Mucosa of stomach (tissue), 1 donor: Measurements from ENCODE around the gene ZNF41.

ENCODE experiments used
- H3K27me3 ChIP-seq: one replicate; pipeline ENCODE4 v1.7.0; 2013; ENCODE audit warnings: mild to moderate bottlenecking, low read length; ENCODE audit not compliant: control insufficient read depth, insufficient read depth
- H3K36me3 ChIP-seq: one replicate; pipeline ENCODE4 v1.7.0; 2013; ENCODE audit warnings: low read length; ENCODE audit not compliant: control insufficient read depth, insufficient read depth
- H3K4me1 ChIP-seq: one replicate; pipeline ENCODE4 v1.7.0; 2013; ENCODE audit warnings: mild to moderate bottlenecking, low read length; ENCODE audit not compliant: control insufficient read depth, insufficient read depth
- H3K4me3 ChIP-seq: one replicate; pipeline ENCODE4 v1.7.0; 2013; ENCODE audit warnings: low read length
- H3K9ac ChIP-seq: one replicate; pipeline ENCODE4 v1.7.0; 2013; ENCODE audit warnings: mild to moderate bottlenecking, low read length, moderate library complexity
- H3K9me3 ChIP-seq: one replicate; pipeline ENCODE4 v1.7.0; 2013; ENCODE audit warnings: mild to moderate bottlenecking, low read length, moderate library complexity; ENCODE audit not compliant: control insufficient read depth
- donor health status: Pancreatic carcinoma.

ZNF41 gene

DNA sequence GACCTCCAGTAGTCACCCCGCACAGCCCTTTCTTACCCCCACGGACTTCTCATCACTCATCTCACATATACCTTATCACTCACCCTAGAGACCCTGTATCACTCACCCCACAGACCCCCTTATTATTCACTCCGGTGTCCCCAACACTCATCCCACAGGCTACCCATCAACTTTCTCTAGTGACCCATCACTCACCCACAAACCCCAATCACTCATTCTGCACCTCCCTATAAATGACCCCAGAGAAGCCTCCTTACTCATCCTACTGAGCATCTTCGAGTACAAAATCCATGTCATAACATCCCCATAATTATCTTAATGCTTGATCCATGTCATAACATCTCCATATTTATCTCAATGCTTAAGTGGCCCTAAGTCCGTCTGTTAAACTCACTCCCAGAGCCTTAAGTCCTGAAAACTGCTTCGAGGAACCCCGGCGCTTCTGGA is 934 bp downstream of the ZNF41 start:
- Histone ChIP-seq H3K9me3 (no peaks in the 10 kb centered on the region), H3K4me1 (peaks cover 6% of the 10 kb centered on the region), H3K9ac (peak overlapping the region; percentile 75), H3K27me3 (no peaks in the 10 kb centered on the region), H3K4me3 (peak overlapping the region; percentile 63), H3K36me3 (no peaks in the 10 kb centered on the region)

DNA sequence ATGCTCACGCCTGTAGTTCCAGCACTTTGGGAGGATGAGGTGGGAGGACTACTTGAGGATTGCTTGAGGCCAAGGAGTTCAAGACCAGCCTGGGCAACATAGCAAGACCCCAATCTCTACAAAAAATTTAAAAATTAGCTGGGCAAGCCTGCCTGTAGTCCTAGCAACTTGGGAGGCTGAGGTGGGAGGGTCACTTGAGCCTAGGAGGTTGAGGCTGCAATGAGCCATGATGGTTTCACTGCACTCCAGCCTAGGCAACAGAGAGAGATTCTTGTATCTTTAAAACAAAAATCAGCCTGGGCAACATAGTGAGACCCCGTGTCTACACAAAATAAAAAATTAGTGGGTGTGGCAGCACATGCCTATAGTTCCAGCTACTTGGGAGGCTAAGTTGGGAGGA is 1.9 kb downstream of the ZNF41 start:
- Histone ChIP-seq H3K4me3 (no peak overlapping the region), H3K4me1 (peaks cover 6% of the 10 kb centered on the region), H3K36me3 (no peaks in the 10 kb centered on the region), H3K27me3 (no peaks in the 10 kb centered on the region), H3K9me3 (no peaks in the 10 kb centered on the region), H3K9ac (no peak overlapping the region)

GRCh38 chrX:47480576-47480975 is 2.4 kb downstream of the ZNF41 start:
- Histone ChIP-seq H3K4me3 (no peak overlapping the region), H3K9me3 (no peaks in the 10 kb centered on the region), H3K4me1 (peaks cover 6% of the 10 kb centered on the region), H3K9ac (no peak overlapping the region), H3K36me3 (no peaks in the 10 kb centered on the region), H3K27me3 (no peaks in the 10 kb centered on the region)

- H3K36me3 ChIP-seq, result no peaks in the 10 kb centered on the region
- H3K4me3 ChIP-seq, result no peak overlapping the region
- no peak overlapping the region for H3K9ac ChIP-seq
- no peaks in the 10 kb centered on the region for H3K4me1 ChIP-seq
- H3K27me3 ChIP-seq, result no peaks in the 10 kb centered on the region
- H3K9me3 ChIP-seq, result no peaks in the 10 kb centered on the region
These were observed 7.5 kb downstream of the ZNF41 start for GRCh38 chrX:47475476-47475875.

DNA sequence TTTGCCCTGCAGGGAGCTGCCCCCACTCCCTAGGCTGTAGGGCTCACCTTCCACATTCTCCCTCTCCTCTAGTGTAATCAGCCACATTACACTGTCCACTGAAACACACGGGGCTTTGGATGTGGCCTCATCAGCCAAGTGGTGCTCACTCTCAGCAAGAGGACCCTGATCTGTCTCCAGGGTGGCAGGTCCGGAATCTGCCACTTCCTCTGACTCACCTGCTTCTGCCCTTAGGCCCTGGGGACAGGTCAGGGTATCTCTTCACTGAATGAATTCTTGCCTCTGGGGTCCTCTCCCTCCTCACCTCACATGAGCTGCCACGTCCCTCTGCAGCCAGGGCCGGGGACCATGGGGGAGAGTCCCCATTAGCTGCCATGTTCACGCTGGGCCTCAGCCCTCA is 15.9 kb downstream of the ZNF41 start:
- Histone ChIP-seq H3K36me3 (no peaks in the 10 kb centered on the region), H3K27me3 (no peaks in the 10 kb centered on the region), H3K9ac (no peak overlapping the region), H3K9me3 (no peaks in the 10 kb centered on the region), H3K4me1 (no peaks in the 10 kb centered on the region), H3K4me3 (no peak overlapping the region)

- no peak overlapping the region for H3K9ac ChIP-seq
- no peak overlapping the region for H3K4me3 ChIP-seq
- no peaks in the 10 kb centered on the region for H3K36me3 ChIP-seq
- H3K9me3 ChIP-seq, result no peaks in the 10 kb centered on the region
- H3K4me1 ChIP-seq, result no peaks in the 10 kb centered on the region
- H3K27me3 ChIP-seq, result no peaks in the 10 kb centered on the region
These were observed 22.5 kb downstream of the ZNF41 start for GRCh38 chrX:47460561-47460960.

GRCh38 chrX:47458528-47458927 is 24.5 kb downstream of the ZNF41 start:
- H3K9ac ChIP-seq, result no peak overlapping the region
- H3K9me3 ChIP-seq, result no peaks in the 10 kb centered on the region
- no peaks in the 10 kb centered on the region for H3K36me3 ChIP-seq
- no peaks in the 10 kb centered on the region for H3K27me3 ChIP-seq
- no peaks in the 10 kb centered on the region for H3K4me1 ChIP-seq
- no peak overlapping the region for H3K4me3 ChIP-seq

DNA sequence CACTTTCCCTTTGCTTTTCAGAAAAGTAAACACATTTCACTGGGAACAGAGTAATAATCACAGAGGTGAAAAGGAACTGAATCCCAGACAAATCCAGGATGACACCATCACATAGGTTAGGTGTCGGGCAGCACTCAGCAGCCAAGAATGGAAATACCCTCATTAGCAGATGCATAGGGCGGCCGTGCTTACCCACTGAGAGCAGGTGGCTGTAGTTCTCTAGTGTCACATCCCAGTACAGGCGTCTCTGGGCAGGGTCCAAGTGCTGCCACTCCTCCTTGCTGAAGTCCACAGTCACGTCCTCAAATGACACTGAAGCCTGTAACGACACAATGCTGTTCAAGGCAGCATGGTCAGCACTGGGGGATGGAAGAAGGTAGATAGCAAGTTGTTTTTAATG is 26.9 kb downstream of the ZNF41 start:
- H3K9ac ChIP-seq, result no peak overlapping the region
- H3K27me3 ChIP-seq, result no peaks in the 10 kb centered on the region
- H3K4me1 ChIP-seq, result no peaks in the 10 kb centered on the region
- H3K4me3 ChIP-seq, result no peak overlapping the region
- H3K36me3 ChIP-seq, result no peaks in the 10 kb centered on the region
- no peaks in the 10 kb centered on the region for H3K9me3 ChIP-seq

GRCh38 chrX:47452112-47452511 is 30.9 kb downstream of the ZNF41 start:
- Histone ChIP-seq H3K27me3 (no peaks in the 10 kb centered on the region), H3K36me3 (no peaks in the 10 kb centered on the region), H3K4me3 (no peak overlapping the region), H3K9me3 (no peaks in the 10 kb centered on the region), H3K9ac (no peak overlapping the region), H3K4me1 (no peaks in the 10 kb centered on the region)

GRCh38 chrX:47448165-47448806 is 34.7 kb downstream of the ZNF41 start:
- Histone ChIP-seq H3K4me3 (no peak overlapping the region), H3K36me3 (no peaks in the 10 kb centered on the region)

GRCh38 chrX:47447607-47448006 is 35.4 kb downstream of the ZNF41 start:
- Histone ChIP-seq H3K36me3 (no peaks in the 10 kb centered on the region), H3K9ac (no peak overlapping the region), H3K4me1 (no peaks in the 10 kb centered on the region), H3K9me3 (no peaks in the 10 kb centered on the region), H3K4me3 (no peak overlapping the region), H3K27me3 (no peaks in the 10 kb centered on the region)

More at GRCh38 chrX:47448165-47448806, 34.7 kb downstream of the ZNF41 start:
- H3K9ac ChIP-seq, result no peak overlapping the region
- no peaks in the 10 kb centered on the region for H3K27me3 ChIP-seq
- no peaks in the 10 kb centered on the region for H3K4me1 ChIP-seq
- no peaks in the 10 kb centered on the region for H3K9me3 ChIP-seq

DNA sequence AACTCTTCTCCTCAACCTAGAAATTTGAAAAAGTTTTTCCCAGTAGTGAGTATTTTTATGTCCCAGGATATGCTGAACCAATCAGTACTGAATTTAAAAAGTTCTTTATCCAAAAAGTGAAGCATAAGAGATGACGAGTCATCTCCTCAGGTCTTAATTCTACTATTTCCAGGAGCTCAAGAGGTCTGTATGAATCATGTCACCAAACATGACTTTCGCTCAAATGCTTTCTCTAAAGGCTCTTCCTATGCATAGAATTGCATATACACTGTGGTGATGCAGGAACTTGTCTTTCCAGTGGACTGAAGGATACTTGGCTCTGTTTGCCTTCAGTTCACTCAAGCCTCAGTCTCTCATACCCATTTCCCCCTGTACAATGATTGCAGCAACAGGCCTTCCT is 36.1 kb downstream of the ZNF41 start:
- H3K9ac ChIP-seq, result no peak overlapping the region
- H3K4me1 ChIP-seq, result no peaks in the 10 kb centered on the region
- no peaks in the 10 kb centered on the region for H3K27me3 ChIP-seq
- no peaks in the 10 kb centered on the region for H3K36me3 ChIP-seq
- no peak overlapping the region for H3K4me3 ChIP-seq
- H3K9me3 ChIP-seq, result no peaks in the 10 kb centered on the region

DNA sequence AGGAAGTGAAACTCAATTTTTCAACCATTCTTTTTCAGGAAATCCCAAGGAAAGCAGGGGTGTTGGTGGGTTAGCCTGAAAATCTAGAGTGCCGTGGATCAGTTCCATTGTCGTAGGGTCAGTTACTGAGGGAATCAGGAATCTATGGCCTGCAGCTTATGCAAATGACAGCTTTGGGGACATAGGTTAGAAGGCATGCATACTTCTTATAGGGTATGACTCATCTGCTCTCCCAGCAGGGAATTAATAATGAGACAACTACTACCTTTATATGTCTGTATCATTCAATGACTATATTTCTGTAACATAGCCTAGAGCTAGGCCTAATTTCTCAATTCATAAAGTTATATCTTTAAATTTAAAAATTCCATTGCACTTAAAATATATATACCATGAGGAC is 36.6 kb downstream of the ZNF41 start:
- Histone ChIP-seq H3K4me1 (no peaks in the 10 kb centered on the region), H3K4me3 (no peak overlapping the region), H3K9me3 (no peaks in the 10 kb centered on the region), H3K27me3 (no peaks in the 10 kb centered on the region), H3K36me3 (no peaks in the 10 kb centered on the region), H3K9ac (no peak overlapping the region)
